PC-3 (cell line): ENCODE data around the gene LEMD2.

Source experiments
- EZH2 ChIP-seq: fragments of 300-600 bp; sonication (generic); IDR thresholded peaks from one replicate; pipeline ENCODE4 v1.6.1; 2017; ENCODE audit warnings: antibody characterized with exemption, mild to moderate bottlenecking, low read length; ENCODE audit not compliant: unreplicated experiment
- EZH2phosphoT487 ChIP-seq: fragments of 300-600 bp; sonication (generic); IDR thresholded peaks from 2 replicates; pipeline ENCODE4 v1.6.1; 2018; ENCODE audit warnings: mild to moderate bottlenecking, antibody characterized with exemption, low read length, borderline replicate concordance
- TF ChIP-seq, protein P1 (sequence below): fragments of 300-600 bp; sonication (generic); conservative IDR thresholded peaks from 2 replicates; pipeline ENCODE4 v1.5.1; 2017; ENCODE audit warnings: antibody characterized with exemption, low read depth, mild to moderate bottlenecking, low read length

DNA sequence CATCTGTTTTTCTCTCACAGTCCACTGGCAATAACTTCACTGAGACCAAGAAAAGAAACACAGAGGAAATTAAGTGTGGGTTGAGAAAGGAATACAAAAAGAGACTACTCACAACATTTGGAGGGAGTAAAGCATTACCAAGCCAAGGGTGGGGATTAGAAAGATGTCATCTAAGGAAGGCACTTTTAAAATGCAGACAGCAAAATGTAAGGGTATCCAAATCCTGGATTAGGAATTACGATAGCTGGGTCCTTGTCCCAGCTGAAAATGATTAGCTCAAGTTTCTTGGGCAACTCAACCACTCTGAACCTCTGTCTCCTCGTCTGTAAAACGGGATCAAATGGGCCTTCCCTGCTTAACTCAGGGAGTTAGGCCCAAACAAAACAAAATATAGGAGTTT is 2.2 kb downstream of the LEMD2 start:
- TF ChIP-seq, protein P1, sequence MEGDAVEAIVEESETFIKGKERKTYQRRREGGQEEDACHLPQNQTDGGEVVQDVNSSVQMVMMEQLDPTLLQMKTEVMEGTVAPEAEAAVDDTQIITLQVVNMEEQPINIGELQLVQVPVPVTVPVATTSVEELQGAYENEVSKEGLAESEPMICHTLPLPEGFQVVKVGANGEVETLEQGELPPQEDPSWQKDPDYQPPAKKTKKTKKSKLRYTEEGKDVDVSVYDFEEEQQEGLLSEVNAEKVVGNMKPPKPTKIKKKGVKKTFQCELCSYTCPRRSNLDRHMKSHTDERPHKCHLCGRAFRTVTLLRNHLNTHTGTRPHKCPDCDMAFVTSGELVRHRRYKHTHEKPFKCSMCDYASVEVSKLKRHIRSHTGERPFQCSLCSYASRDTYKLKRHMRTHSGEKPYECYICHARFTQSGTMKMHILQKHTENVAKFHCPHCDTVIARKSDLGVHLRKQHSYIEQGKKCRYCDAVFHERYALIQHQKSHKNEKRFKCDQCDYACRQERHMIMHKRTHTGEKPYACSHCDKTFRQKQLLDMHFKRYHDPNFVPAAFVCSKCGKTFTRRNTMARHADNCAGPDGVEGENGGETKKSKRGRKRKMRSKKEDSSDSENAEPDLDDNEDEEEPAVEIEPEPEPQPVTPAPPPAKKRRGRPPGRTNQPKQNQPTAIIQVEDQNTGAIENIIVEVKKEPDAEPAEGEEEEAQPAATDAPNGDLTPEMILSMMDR, result no peak
- TF ChIP-seq EZH2, result no peak
- no peak for TF ChIP-seq EZH2phosphoT487
